ENCODE results near the gene CABLES1.

GRCh38 chr18:23243816-23244215 lies 108.5 kb downstream of the CABLES1 start:
- TF ChIP-seq CTCF (IDR thresholded peaks at IDR 0.05; ENCODE audit: borderline replicate concordance, extremely low read depth, low read length, poor library complexity, severe bottlenecking) (no peak), EZH2 (IDR thresholded peaks at IDR 0.05; ENCODE audit: borderline replicate concordance, low read depth, low read length, severe bottlenecking) (no peak)
